ENCODE measurements around the gene NCAPD3. TPM values are rescaled to one million over a fixed set of nuclear protein-coding genes. Genes with fewer than 3 reads are reported as not detected.
"Not testable (repeated sequence)": the region's sequence is repeated elsewhere in the genome, so short reads cannot be mapped to it uniquely, and the experiment has no call there.

NCAPD3 gene, protein sequence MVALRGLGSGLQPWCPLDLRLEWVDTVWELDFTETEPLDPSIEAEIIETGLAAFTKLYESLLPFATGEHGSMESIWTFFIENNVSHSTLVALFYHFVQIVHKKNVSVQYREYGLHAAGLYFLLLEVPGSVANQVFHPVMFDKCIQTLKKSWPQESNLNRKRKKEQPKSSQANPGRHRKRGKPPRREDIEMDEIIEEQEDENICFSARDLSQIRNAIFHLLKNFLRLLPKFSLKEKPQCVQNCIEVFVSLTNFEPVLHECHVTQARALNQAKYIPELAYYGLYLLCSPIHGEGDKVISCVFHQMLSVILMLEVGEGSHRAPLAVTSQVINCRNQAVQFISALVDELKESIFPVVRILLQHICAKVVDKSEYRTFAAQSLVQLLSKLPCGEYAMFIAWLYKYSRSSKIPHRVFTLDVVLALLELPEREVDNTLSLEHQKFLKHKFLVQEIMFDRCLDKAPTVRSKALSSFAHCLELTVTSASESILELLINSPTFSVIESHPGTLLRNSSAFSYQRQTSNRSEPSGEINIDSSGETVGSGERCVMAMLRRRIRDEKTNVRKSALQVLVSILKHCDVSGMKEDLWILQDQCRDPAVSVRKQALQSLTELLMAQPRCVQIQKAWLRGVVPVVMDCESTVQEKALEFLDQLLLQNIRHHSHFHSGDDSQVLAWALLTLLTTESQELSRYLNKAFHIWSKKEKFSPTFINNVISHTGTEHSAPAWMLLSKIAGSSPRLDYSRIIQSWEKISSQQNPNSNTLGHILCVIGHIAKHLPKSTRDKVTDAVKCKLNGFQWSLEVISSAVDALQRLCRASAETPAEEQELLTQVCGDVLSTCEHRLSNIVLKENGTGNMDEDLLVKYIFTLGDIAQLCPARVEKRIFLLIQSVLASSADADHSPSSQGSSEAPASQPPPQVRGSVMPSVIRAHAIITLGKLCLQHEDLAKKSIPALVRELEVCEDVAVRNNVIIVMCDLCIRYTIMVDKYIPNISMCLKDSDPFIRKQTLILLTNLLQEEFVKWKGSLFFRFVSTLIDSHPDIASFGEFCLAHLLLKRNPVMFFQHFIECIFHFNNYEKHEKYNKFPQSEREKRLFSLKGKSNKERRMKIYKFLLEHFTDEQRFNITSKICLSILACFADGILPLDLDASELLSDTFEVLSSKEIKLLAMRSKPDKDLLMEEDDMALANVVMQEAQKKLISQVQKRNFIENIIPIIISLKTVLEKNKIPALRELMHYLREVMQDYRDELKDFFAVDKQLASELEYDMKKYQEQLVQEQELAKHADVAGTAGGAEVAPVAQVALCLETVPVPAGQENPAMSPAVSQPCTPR (N-terminal part only)
- 10 to 100 TPM; 23.7 to 36.5 (median 29.9) TPM for polyA plus RNA-seq (ENCODE audit: insufficient read length in 4 of 4)

DNA sequence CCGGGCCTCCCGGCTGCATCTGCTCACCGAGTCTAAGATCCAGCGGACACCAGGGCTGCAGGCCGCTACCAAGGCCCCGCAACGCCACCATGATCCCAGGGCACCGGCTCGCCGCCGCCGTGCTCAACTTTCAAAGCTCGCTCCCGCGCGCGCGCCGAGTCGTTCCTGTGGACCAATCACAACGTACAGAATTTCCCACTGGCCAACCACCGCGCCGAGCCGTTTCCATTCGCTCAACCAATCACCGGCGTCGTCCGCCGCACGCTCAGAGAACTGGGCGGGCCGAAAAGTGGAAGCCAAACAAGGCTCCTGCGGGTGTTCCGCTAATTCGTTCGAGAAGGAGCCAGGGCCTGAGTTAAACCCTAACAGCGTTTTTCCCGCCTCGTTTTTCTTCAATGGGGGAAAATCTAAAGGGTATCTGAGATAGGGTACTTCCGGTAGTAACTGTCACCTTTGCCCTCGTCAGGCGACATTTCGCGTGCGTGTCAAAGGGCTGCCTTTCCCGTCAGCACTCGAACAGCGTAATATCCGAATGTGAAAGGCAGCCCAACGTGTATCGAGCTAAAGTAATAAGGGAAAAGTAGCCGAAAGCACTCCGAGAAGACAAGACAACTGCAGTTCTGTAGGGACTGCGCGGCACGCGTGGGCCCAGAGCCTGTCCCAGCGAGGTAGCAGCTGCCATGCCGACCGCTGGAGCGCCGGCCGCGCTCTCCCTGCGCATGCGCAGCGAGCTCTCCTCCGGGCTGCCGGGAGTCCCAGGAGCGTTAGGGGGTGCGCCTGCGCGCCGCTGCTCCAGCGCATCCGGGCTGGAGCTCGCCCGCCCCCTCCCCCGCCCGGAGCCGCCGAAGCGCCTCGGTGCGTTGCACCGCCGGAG is at the start of gene NCAPD3, which contains the start of gene VPS26B:
NCAPD3 (minus strand) TSS at position 132 of the 874 bp plus-strand sequence; CDS start at position 91, 41 bp downstream.
VPS26B (plus strand) TSS at position 836 of the 874 bp plus-strand sequence. CDS start 452 bp downstream, outside the sequence.
- DNase-seq (ENCODE audit: low read depth in 4 of 4, low spot score in 3 of 4), result peak; percentile 89 to 94 (median 92)

DNA sequence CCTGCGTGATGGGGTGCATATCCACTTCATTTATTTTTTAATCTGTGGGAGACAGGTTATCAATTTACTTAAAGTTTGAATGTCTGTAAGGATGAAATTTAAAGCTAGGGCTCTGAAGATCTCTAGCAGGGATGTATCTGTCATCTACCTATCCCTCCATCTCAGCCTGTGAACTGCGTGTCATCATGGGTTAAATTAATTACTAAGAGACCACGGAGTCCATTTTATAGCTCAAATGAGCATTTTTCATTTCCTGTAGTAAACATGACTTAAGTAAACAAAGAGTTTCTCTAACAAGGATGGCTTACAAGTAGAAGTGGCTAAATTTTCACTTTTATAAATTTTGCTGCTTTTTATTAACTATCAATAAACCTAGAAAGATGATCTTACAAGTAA is 49.5 kb upstream of the NCAPD3 start:
- DNase-seq (ENCODE audit: low read depth in 4 of 4, low spot score in 3 of 4), result no peak

DNA sequence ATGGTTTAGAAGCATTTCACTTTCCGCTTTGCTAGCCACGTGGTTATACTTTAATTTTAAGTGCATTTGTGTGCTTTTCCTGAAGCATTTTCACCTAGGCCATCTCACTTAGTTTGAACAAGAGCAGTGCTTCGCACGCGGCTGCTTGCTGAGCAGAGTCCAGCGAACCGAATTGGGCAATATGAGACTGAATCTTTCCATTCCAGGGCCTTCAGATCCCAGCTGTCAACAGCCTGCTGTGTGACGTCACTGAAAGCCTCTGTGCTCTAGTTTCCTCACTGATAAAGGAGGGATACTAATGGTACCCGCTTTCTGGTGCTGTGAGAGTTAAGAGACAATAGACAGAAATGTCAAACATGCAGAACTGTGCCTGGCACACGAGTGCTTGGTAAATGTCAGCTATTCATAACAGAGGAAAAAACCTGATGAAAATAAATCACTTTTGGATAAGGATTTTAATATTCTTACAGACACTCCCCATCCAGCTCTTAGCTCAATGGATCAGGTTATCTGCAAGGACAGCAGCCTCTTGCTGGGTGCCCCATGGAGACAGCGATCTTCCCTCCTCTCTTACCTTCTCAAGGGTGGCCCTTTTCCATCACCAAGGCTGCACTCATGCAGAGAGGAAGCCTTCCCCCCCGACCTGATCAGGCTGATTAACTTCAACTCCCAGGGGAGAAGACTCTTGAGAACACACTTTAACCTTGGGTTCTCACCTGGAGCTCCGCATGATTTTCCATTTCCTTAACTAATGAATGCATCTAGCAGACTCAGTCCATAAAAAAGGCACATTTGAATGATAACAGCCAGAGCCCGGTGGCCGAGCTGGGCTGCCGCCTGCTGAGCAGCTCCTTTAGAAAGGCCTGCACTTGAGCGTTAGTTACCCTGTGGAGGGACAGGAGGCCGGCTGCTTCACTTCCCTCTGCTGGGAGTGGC is 48.9 kb upstream of the NCAPD3 start:
- DNase-seq (ENCODE audit: low read depth in 4 of 4, low spot score in 3 of 4), result no peak

DNA sequence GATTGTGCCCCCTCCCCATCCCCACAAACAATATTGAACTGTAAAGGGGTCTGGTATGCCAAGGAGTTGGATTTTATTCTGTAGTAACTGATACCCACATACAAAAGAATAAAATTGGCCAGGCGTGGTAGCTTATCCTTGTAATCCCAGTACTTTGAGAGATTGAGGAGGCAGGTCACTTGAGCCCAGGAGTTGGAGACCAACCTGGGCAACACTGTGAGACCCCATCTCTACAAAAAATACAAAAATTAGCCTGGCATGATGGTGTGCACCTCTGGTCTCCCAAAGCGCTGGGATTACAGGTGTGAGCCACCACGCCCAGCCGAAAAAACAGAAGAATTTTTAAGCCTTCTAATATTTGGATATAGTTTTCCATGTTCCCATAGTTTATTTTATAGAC is 48.2 kb upstream of the NCAPD3 start:
- no peak for DNase-seq (ENCODE audit: low read depth in 4 of 4, low spot score in 3 of 4)

DNA sequence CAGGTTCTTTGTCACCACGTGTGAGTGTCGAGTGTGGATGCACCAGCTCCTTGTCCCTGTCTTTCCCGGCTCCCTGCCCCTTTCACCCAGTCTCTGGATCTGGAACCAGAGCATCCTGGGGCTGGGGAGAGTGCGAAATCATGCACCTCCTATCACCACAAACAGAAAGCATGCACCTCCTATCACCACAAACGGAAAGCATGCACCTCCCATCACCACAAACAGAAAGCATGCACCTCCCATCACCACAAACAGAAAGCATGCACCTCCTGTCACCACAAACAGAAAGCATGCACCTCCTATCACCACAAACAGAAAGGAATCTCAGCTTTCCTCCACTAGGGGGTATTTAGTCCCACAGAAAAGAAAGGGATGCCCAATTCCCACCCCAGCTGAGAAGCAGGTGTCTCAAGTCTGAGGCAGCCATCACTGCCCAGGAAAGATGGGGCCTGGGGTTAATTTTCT is 46.5 kb upstream of the NCAPD3 start:
- no peak for DNase-seq (ENCODE audit: low read depth in 4 of 4, low spot score in 3 of 4)

DNA sequence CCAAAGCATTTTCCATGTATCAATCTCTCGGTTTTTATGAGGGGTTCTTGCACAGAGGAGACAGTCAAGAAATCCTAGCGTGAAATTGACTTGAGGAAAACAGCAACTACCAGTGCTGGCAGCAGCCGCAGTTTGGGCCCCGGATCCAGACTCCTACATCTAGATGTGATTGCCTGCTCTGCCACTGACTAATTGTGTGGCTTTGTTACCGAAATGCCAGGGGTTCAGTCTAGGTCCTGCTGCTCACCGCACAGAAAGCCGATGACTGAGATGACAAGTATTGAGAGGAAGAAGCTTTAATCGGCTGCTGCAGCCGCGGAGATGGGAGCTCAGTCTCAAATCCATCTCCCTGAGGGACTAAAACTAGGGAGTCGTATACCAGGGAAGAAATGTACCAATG is 44.2 kb upstream of the NCAPD3 start:
- DNase-seq (ENCODE audit: low read depth in 4 of 4, low spot score in 3 of 4), result no peak

DNA sequence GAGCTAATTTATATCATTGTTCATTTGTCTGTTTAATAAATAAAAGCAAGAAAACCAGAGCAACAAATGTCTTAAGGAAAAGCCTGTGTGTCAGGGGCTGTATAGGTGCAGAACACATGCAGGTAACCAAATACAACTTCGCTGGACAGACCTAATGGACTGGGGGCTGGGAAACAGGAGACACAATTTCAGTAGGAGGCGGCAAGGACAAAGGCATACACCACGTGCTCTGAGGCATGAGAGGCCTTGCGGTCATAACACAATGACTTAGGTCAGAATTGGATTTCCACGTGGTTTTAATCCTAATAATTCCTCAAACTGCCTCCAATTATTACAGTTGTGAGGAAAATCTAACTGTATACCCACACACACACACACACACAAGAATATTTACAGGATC is 43.7 kb upstream of the NCAPD3 start:
- DNase-seq (ENCODE audit: low read depth in 4 of 4, low spot score in 3 of 4), result no peak

DNA sequence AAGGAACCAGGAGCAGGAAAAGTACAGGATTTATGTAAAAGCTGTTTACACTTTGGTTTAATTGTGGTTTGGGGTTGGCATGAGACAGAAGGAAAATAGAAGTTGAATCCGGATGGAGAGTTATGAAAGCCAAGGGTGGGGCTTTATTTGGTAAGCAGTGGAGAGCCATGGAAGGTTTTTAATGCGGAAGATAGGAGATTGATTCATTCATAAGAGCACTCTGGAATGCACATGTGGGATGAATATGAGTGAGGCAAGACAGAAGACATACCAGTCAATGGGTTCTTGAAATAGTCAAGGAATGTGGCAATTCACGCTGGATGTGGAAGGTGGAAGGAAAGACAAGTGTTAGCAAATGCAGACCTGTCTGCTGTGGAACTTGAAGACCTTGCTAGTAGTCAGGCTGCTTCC is 43.1 kb upstream of the NCAPD3 start:
- DNase-seq (ENCODE audit: low read depth in 4 of 4, low spot score in 3 of 4), result no peak

DNA sequence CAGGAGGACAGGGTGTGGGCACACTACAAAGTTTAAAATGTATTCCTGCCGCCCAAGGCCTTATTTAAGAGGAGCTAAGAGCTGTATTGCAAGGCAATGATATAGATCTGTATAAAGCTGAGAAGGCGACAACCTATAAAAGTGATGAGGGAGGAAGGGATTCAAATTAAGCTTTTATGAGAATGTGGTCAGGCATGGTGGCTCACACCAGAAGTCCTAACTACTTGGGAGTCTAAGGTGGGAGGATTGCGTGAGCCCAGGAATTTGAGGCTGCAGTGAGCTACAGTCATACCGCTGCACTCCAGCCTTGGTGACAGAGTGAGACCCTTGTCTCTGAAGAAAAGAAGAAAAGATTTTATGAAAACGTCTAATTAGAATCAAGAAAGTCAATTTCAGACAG is 42.7 kb upstream of the NCAPD3 start:
- no peak for DNase-seq (ENCODE audit: low read depth in 4 of 4, low spot score in 3 of 4)

DNA sequence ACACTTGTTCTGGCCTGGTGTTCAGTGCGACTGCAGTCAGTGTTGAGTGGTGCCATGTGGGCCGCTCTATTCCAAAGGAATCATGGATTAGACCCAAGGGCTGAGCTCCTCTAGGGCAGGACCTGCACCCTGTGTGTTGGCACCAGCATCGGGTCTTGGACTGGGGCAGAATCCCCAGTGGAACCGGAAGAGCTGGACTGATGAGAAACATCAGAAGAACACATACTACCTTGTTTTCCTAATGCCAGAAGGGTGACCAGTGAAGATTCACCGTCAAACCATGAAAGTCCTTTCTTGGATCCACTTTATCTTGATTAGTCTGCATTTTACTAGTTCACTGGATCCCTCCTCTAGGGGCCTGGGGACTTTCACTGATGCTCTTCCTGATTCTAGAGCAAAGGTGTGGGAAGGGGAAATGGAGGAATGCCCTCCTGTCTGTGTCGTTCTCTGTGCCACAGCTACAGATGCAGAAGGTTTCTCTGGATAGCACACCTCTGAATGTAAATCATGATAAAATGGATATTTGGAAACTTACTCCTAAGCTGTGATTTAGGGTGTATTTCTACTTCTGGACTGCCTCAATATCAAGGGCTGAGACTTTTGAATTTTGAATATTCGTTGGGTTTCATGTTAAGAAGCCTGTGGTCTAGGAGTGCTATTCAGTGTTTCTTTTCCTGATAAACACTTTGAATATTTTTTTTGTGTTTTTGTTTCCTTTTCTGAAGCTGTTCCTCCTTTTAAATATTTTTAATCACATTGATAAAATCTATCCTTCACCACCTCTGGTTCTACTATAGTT is 41.4 kb upstream of the NCAPD3 start:
- DNase-seq (ENCODE audit: low read depth in 4 of 4, low spot score in 3 of 4), result no peak

DNA sequence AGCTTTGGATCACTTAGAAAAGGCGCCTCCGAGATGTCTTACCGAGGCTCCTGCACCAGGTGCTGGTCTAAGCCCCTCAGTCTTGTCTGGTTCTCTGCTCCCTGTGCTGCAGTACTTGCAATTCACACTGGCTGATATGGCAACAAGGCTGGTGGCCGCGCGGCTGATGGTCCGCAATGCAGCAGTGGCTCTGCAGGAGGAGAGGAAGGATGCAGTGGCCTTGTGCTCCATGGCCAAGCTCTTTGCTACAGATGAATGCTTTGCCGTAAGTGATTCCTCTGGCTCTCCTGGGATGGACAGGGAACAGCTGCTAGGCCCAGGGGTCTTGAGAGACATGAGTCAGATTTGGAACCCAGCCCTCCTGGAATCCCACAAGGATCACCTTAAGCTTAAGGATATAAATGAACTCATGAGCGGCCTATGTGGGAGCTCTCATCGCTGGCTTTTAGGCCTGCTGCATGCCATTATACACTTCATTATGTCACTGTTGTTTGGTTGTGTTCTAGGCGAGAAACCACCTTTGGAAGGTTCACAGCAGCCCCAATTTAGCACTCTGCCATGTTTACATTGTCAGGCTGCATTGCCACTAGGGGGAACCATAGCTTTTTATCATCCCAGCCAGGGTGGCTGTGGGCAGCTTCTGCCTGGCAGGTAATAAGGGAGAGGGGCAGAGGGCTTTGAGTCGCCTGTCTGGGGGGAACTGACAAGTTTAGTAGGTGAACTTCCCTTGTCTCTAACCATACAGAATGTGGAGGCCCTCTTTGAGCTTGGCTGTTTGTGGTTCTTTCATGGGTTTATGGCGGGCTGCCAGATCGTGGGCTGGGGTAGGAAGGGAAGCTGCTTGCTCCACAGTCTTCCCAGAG is 38.1 kb upstream of the NCAPD3 start:
- no peak for DNase-seq (ENCODE audit: low read depth in 4 of 4, low spot score in 3 of 4)

DNA sequence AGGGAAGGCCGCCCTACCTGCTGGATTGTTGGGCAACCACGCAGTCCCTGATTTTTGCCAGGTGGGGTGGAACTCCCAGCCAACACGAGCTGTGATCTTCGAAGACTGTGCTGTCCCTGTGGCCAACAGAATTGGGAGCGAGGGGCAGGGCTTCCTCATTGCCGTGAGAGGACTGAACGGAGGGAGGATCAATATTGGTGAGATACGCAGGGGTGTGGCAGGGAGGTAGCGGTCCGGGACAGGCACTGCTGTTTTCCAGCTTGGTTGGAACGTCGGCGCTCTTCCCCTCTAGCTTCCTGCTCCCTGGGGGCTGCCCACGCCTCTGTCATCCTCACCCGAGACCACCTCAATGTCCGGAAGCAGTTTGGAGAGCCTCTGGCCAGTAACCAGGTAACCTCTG is 37.2 kb upstream of the NCAPD3 start:
- DNase-seq (ENCODE audit: low read depth in 4 of 4, low spot score in 3 of 4), result no peak

DNA sequence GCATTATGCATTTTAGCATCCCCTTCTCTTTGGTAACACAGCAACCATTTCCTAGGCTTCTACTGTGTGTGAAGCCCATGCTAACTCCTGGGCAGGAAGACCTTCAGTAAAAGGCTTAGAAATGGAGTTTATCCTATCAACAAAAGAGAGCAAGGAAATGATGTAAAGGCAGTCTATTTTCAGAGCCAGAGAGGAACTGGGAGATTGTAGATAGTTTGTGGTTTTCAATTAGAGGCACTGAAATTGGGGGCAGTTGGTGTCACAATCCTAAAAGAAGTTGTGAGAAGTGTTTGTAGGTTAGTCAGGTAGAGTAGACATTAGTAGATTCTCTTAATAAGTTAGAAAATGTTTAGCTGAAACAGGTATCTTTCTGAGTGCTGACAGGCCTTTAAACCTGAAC is 36.7 kb upstream of the NCAPD3 start:
- DNase-seq (ENCODE audit: low read depth in 4 of 4, low spot score in 3 of 4), result no peak

DNA sequence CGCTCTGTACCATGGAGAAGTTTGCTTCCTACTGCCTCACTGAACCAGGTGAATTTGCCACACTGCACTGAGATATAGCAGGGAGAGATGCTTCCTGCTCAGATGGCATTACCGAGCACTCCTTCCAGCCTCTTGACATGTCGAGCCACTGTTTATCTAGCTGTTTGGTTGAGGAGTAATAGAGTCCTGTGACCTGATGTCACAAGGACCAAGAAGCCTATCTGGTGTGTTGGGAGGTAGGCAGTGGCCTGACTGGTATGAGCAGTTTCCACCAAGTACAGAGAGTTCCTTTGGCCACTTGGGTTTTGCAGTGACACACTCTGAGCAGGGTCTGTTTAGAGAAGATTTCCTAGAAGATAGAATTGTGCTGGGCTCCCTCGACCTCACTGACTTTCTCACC is 34.8 kb upstream of the NCAPD3 start:
- DNase-seq (ENCODE audit: low read depth in 4 of 4, low spot score in 3 of 4), result no peak

DNA sequence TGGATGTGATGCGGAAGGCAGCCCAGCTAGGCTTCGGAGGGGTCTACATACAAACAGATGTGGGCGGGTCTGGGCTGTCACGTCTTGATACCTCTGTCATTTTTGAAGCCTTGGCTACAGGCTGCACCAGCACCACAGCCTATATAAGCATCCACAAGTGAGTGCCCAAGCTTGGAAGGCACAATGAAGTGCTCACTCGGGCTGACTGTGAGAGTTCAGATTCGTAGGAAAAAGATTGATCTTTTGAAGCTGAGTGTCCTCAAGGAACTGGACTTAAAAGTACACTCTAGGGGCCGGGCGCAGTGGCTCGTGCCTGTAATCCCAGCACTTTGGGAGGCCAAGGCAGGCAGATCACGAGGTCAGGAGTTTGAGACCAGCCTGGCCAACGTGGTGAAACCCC is 33.3 kb upstream of the NCAPD3 start:
- no peak for DNase-seq (ENCODE audit: low read depth in 4 of 4, low spot score in 3 of 4)

DNA sequence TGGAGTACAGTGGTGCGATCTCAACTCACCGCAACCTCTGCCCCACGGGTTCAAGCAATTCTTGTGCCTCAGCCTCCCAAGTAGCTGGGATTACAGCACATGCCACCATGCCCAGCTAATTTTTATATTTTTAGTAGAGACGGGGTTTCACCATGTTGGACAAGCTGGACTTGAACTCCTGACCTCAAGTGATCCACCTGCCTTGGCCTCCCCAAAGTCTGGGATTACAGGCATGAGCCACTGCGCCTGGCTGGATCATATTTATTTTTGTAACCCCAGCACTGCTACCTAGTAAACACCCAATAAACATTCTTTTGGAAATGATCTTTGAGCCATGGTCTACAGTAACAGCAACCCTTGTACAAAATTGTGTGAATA is 31.4 kb upstream of the NCAPD3 start:
- DNase-seq (ENCODE audit: low read depth in 4 of 4, low spot score in 3 of 4), result not testable (repeated sequence)
